ENCODE data around the gene UBL4A.

Gene UBL4A

GRCh38 chrX:154481911-154482601 lies 4.4 kb downstream of the UBL4A start:
- no peak for DNase-seq

GRCh38 chrX:154481195-154481594 lies 5.2 kb downstream of the UBL4A start:
- no peak for DNase-seq

GRCh38 chrX:154478728-154479622 lies 7.4 kb downstream of the UBL4A start, which contains the start of gene LAGE3:
Gene LAGE3, minus strand, starts transcription at chrX:154479281. Its CDS starts 366 bp downstream, at chrX:154478915.
- peak; percentile 95 for DNase-seq

- DNase-seq: no peak
These were observed 8.4 kb downstream of the UBL4A start for GRCh38 chrX:154477891-154478477.

DNA sequence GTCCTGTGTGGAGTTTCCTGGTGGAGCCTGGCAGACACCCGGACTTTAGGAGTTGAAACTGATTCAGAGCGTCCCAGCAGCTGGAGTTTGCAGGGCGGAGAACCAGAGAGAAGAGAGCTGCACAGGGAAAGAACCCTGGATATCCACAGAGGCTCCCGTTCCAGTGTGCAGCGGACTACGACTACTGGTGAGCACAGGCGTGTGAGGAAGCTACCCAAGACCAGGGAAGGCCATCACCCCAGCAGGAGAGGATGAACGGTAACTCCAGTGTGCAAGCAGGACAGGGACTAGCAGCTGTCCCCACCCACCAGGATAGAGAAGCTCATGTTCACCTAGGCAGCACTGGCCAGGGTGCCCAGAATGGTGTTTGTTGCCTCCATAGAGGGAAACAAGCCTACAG lies 9.6 kb downstream of the UBL4A start:
- DNase-seq: no peak

GRCh38 chrX:154473683-154474082 lies 12.7 kb downstream of the UBL4A start:
- no peak for DNase-seq

DNA sequence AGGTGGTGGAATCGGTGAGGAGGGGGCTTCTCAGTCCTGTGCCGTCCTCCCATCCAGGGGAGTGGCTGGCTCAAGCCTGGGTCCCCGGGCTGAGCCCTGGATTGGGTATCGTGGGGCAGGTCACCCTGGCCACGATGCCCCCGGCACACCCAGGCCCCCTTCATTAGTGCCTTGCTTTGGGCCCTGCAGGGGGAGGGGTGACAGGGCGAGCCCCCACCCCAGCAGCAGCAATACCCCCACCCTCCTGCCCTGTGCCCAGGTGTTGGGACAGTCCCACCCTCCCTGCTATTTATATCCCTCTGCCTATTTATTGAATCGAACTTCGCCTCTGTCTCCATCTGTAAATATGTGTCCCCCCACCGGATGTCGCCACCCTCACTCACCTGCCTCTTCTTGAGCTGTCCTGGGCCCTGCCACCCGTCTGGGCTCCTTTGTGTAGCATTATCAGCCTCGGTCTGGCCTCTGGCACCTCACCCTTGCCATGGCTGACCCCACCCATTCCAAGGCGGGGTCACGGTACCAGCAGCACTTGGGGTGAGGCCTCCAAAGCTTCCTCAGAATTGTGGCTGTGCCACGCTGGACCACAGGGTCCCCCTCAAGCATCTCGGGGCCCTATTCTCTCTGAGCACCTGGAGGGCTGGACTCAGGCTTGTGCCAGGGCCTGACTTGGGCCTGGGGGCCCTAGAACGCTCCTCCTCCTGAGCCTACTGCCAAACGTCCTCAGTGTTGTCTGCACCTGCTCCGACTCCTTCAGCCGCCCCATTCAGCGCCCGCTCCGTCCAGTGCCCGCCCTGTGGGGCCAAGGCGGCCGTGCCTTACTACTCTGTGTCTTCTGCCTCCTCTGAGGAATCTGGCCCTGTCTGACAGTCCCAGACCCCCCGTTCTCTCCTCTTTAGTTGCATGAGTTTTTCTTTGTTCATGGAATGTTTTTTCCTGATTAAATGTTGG lies 13.5 kb downstream of the UBL4A start:
- DNase-seq: no peak

GRCh38 chrX:154471839-154472684 lies 14.4 kb downstream of the UBL4A start:
- no peak for DNase-seq

DNA sequence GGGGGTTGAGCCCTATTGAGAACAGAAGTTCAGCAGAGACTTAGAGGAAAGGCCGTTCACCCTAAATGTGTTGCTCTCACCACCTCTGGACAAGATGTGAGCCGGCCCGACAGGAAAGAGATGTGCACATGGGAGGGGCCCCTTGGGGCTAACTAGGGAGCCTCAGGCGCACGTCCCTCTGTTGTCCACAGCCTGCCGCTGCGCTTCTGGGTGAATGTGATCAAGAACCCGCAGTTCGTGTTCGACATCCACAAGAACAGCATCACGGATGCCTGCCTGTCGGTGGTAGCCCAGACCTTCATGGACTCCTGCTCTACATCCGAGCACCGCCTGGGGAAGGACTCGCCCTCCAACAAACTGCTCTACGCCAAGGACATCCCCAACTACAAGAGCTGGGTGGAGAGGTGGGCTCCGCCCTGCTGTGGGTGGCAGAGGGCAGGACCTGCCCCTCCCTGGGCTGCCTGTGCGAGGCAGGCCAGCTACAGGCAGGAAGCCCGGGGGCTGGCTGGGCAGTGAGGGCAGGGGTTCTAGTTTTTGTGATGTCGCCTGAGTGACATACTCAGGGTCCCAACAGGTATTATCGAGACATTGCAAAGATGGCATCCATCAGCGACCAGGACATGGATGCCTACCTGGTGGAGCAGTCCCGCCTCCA lies 15.4 kb downstream of the UBL4A start:
- DNase-seq: no peak

- DNase-seq: no peak
These were observed 16.0 kb downstream of the UBL4A start for GRCh38 chrX:154470434-154470833.

DNA sequence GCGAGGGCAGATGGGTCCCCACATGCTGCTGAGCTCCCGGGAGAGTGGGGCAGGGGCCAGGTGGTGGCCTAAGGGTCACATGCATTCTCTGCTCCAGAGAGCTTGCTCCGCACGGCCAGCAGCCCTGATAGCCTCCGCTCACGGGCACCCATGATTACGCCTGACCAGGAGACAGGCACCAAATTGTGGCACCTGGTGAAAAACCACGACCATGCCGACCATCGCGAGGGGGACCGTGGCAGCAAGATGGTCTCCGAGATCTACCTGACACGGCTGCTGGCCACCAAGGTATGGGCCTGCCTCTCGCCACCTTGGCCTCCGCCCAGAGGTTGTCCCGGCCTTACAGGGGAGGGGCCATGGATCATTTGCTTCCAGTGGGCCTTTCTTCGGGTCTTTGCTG lies 16.5 kb downstream of the UBL4A start:
- no peak for DNase-seq

GRCh38 chrX:154469114-154469513 lies 17.3 kb downstream of the UBL4A start:
- no peak for DNase-seq

- no peak for DNase-seq
These were observed 18.2 kb downstream of the UBL4A start for GRCh38 chrX:154468217-154468616.

DNA sequence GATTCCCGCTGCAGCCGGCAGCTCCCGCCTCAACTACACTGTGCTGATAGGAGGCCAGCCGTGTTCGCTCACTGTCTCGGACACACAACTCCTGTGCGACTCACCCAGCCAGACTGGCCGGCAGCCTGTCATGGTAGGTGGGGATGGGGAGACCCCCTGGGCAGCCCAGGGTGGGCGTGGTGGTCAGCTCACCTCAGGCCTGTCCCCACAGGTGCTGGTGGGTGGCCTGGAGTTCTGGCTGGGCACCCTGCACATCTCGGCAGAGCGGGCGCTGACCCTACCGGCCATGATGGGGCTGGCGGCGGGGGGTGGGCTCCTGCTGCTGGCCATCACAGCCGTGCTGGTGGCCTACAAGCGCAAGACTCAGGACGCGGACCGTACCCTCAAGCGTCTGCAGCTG lies 18.9 kb downstream of the UBL4A start:
- DNase-seq: no peak

GRCh38 chrX:154466907-154467306 lies 19.5 kb downstream of the UBL4A start:
- no peak for DNase-seq

GRCh38 chrX:154466036-154466435 lies 20.4 kb downstream of the UBL4A start:
- no peak for DNase-seq

GRCh38 chrX:154465601-154466000 lies 20.8 kb downstream of the UBL4A start:
- DNase-seq: no peak

DNA sequence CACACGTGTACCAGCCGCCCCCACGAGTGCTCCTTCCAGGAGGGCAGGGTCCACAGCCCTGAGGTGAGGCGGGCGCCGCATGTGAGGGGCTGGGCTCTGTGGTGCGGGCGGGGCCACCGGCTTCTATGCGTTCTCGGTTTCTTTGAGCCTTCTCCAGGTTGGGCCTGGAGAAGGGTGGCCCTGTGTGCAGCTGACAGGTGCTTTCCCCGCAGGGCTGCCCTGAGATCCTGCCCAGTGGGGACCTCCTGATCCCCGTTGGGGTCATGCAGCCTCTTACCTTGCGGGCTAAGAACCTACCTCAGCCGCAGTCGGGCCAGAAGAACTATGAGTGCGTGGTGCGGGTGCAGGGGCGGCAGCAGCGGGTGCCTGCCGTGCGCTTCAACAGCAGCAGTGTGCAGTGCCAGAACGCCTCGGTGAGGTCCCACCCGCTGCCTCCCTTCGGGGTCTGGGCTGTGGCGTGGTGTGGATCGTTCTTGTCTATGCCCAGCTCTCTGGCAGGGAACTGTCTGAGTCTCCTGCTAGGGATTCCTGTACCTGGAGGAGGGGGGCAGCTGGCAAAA lies 21.5 kb downstream of the UBL4A start:
- DNase-seq: no peak

GRCh38 chrX:154463611-154464220 lies 22.7 kb downstream of the UBL4A start:
- DNase-seq: no peak

- no peak for DNase-seq
These were observed 24.0 kb downstream of the UBL4A start for GRCh38 chrX:154462396-154462795.
